Fibroblast of mammary gland (primary cell): ENCODE results near the gene MPC2.
"Not testable (repeated sequence)": the region's sequence is repeated elsewhere in the genome, so short reads cannot be mapped to it uniquely, and the experiment has no call there.

Experiments
- DNase-seq: peaks from one replicate; pipeline ENCODE4 v3.0.0-alpha.2; 2010; ENCODE audit warnings: low read depth
- H3K4me3 ChIP-seq: 2 replicates; pipeline ENCODE4 v1.5.1; 2011; ENCODE audit warnings: low read depth, mild to moderate bottlenecking, low read length, moderate library complexity; ENCODE audit not compliant: control insufficient read depth
- CTCF ChIP-seq: conservative IDR thresholded peaks from 2 replicates; pipeline ENCODE4 v1.5.1; 2011; ENCODE audit warnings: low read depth, low read length, inconsistent platforms; ENCODE audit not compliant: control insufficient read depth, insufficient read depth

MPC2 gene

GRCh38 chr1:167880580-167881021, 56.3 kb downstream of the MPC2 start:
- no peak for TF ChIP-seq CTCF
- no peak for DNase-seq
- H3K4me3 ChIP-seq, result no peak overlapping the region

DNA sequence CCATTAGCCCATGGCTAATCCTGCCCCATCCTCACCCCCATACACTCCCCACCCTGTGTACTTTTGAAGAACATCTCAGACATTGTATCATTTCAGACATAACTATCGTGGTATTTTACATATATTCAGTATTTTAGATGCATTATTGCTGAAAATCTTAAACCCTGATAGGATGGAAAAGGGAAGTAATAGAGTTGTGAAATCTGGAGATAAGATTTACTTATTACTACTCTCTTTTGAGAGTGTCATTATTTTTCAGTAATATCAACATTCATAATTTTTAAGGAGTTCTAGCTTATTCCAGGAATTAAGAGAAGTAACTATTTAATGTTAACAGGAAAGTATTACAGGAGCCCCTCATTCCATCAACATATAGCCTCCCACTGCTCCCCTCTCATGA, 57.4 kb downstream of the MPC2 start:
- no peak for TF ChIP-seq CTCF
- no peak for DNase-seq
- H3K4me3 ChIP-seq, result no peak overlapping the region

- TF ChIP-seq CTCF, result no peak
- no peak for DNase-seq
- no peak overlapping the region for H3K4me3 ChIP-seq
Observed at GRCh38 chr1:167878372-167879160, 58.3 kb downstream of the MPC2 start.

DNA sequence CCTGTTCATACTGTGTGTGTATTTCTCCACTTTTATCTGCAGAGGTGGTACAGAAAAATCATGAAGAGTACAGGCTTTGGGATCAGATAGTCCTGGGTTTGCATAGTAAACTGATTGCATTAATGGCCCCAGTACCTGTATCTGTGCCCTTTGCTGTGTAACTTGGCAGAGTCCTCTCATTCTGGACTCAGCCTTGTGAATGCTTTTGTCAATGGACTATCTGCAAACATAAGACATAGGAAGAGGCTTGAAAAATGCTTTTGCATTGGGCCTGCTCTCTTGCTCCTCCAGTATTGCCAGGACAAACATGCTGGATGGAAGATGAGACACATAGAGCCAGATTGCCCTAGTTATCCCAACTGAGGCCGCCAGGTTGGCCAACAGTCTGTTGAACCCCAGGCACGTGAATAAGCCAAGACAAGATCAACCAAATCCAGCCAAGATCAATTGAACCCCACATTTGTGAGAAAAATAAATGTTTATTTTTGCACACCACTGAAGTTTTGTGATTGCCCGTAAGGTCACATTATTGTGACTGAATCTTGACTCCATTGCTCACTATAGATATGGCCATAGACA, 60.2 kb downstream of the MPC2 start:
- DNase-seq, result no peak
- TF ChIP-seq CTCF, result no peak
- H3K4me3 ChIP-seq, result no peak overlapping the region

GRCh38 chr1:167871331-167871730, 65.5 kb downstream of the MPC2 start:
- H3K4me3 ChIP-seq, result no peak overlapping the region
- DNase-seq, result no peak
- TF ChIP-seq CTCF, result no peak

- DNase-seq, result not testable (repeated sequence)
Observed at GRCh38 chr1:167869157-167870001, 67.5 kb downstream of the MPC2 start.

GRCh38 chr1:167866739-167867414, 70.0 kb downstream of the MPC2 start:
- DNase-seq, H3K4me3 ChIP-seq: not testable (repeated sequence)

More at GRCh38 chr1:167869157-167870001, 67.5 kb downstream of the MPC2 start:
- not testable (repeated sequence) for H3K4me3 ChIP-seq
